ENCODE measurements around the gene RSF1. TPM values are rescaled to one million over a fixed set of nuclear protein-coding genes. Genes with fewer than 3 reads are reported as not detected.

Gene RSF1
- polyA plus RNA-seq, 1 donor (not counting 4 experiments of a cell fraction or from before 2014, with no cell fraction given), result 20.9 TPM

DNA sequence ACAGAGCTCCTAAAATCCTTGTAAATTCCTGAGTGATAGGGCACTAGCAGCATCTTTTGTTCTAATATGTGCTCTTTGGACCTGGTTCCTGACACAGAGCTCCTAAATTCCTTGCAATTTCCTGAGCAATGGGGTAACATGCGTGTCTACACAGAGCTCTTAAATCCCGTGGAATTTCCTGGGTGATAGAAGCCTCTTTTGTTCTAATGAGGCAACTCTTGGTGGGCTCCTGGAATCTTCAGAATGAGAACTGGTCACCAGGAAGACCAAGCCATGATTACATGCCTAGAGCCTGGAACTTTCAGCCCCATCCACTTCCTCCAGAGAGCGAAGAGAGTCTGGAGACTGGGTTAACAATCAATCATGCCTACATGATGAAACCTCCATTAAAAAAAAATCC, 19.0 kb downstream of the RSF1 start:
- H3K9me1 ChIP-seq (ENCODE audit: control insufficient read depth, extremely low read depth, insufficient read depth, low read length), result no peaks in the 10 kb centered on the region
- FAIRE-seq (no peak), DNase-seq (ENCODE audit: low read depth, low spot score) (no peak)
- dilution Hi-C loops (cut with MboI; ENCODE audit: extremely low pct_ligation_motif_present, low sequenced_read_pairs), result no loop called here
- peaks cover 4% of the 10 kb centered on the region for H3K4me1 ChIP-seq (ENCODE audit: control insufficient read depth, extremely low read depth, insufficient read depth, low read length)
- H3K4me2 ChIP-seq (ENCODE audit: control insufficient read depth, extremely low read depth, insufficient read depth, low read depth, low read length), result no peak overlapping the region
- no peak overlapping the region for H2AFZ ChIP-seq (ENCODE audit: control insufficient read depth, low read length)
- H3K79me2 ChIP-seq (ENCODE audit: control insufficient read depth, insufficient read depth, low read length), result peaks cover 87% of the 10 kb centered on the region
- no peak overlapping the region for H3K9ac ChIP-seq (ENCODE audit: control insufficient read depth, extremely low read depth, insufficient read depth, low read length)
- H3K4me3 ChIP-seq (ENCODE audit: control insufficient read depth in 2 of 3, extremely low read depth in 1 of 3, insufficient read depth in 2 of 3, low read depth in 1 of 3, low read length in 3 of 3), result no peak overlapping the region
- H3K36me3 ChIP-seq (ENCODE audit: control insufficient read depth in 2 of 2, extremely low read depth in 1 of 2, insufficient read depth in 2 of 2, low read length in 2 of 2), result no peaks in the 10 kb centered on the region
- H3K27me3 ChIP-seq (ENCODE audit: control insufficient read depth, extremely low read depth, insufficient read depth, low read length), result no peaks in the 10 kb centered on the region
- peaks cover 3% of the 10 kb centered on the region for H4K20me1 ChIP-seq (ENCODE audit: control insufficient read depth, extremely low read depth, insufficient read depth, low read length)
- no peak overlapping the region for H3K27ac ChIP-seq (ENCODE audit: control insufficient read depth, insufficient read depth, low read length)
- no peaks in the 10 kb centered on the region for H3K9me3 ChIP-seq (ENCODE audit: control insufficient read depth, low read depth, low read length)
- TF ChIP-seq, protein P1, sequence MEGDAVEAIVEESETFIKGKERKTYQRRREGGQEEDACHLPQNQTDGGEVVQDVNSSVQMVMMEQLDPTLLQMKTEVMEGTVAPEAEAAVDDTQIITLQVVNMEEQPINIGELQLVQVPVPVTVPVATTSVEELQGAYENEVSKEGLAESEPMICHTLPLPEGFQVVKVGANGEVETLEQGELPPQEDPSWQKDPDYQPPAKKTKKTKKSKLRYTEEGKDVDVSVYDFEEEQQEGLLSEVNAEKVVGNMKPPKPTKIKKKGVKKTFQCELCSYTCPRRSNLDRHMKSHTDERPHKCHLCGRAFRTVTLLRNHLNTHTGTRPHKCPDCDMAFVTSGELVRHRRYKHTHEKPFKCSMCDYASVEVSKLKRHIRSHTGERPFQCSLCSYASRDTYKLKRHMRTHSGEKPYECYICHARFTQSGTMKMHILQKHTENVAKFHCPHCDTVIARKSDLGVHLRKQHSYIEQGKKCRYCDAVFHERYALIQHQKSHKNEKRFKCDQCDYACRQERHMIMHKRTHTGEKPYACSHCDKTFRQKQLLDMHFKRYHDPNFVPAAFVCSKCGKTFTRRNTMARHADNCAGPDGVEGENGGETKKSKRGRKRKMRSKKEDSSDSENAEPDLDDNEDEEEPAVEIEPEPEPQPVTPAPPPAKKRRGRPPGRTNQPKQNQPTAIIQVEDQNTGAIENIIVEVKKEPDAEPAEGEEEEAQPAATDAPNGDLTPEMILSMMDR (optimal IDR thresholded peaks at IDR 0.05 in 1 of 3, IDR thresholded peaks at IDR 0.05 in 1 of 3, conservative IDR thresholded peaks at IDR 0.05 in 1 of 3; ENCODE audit: extremely low read depth in 1 of 3, insufficient read depth in 2 of 3, low read length in 3 of 3), result no peak
- TF ChIP-seq EZH2 (IDR thresholded peaks at IDR 0.05; ENCODE audit: low read length), result no peak

DNA sequence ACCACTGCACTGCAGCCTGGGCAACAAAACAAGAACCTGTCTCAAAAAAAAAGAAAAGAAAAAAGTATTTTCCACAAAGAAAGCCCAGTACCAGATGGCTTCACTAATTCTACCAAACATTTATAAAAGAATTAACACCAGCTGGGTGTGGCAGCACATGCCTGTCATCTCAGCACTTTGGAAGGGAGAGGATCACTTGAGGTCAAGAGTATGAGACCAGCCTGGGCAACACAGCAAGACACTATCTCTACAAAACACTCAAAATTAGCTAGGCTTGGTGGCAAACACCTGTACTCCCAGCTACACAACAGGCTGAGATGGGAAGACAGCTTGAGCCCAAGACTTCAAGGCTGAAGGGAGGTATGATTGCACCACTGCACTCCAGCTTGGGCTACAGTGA, 20.1 kb downstream of the RSF1 start:
- peaks cover 3% of the 10 kb centered on the region for H4K20me1 ChIP-seq (ENCODE audit: control insufficient read depth, extremely low read depth, insufficient read depth, low read length)
- no peaks in the 10 kb centered on the region for H3K9me1 ChIP-seq (ENCODE audit: control insufficient read depth, extremely low read depth, insufficient read depth, low read length)
- no peaks in the 10 kb centered on the region for H3K27me3 ChIP-seq (ENCODE audit: control insufficient read depth, extremely low read depth, insufficient read depth, low read length)
- H3K27ac ChIP-seq (ENCODE audit: control insufficient read depth, insufficient read depth, low read length), result no peak overlapping the region
- H3K9me3 ChIP-seq (ENCODE audit: control insufficient read depth, low read depth, low read length), result no peaks in the 10 kb centered on the region
- no peak for DNase-seq (ENCODE audit: low read depth, low spot score)
- H3K79me2 ChIP-seq (ENCODE audit: control insufficient read depth, insufficient read depth, low read length), result peaks cover 90% of the 10 kb centered on the region
- H3K4me3 ChIP-seq (ENCODE audit: control insufficient read depth in 2 of 3, extremely low read depth in 1 of 3, insufficient read depth in 2 of 3, low read depth in 1 of 3, low read length in 3 of 3), result no peak overlapping the region
- H3K9ac ChIP-seq (ENCODE audit: control insufficient read depth, extremely low read depth, insufficient read depth, low read length), result no peak overlapping the region
- peaks cover 4% of the 10 kb centered on the region for H3K4me1 ChIP-seq (ENCODE audit: control insufficient read depth, extremely low read depth, insufficient read depth, low read length)
- H3K36me3 ChIP-seq (ENCODE audit: control insufficient read depth in 2 of 2, extremely low read depth in 1 of 2, insufficient read depth in 2 of 2, low read length in 2 of 2), result no peaks in the 10 kb centered on the region
- FAIRE-seq, result no peak
- H3K4me2 ChIP-seq (ENCODE audit: control insufficient read depth, extremely low read depth, insufficient read depth, low read depth, low read length), result no peak overlapping the region
- no peak overlapping the region for H2AFZ ChIP-seq (ENCODE audit: control insufficient read depth, low read length)
- TF ChIP-seq EZH2 (IDR thresholded peaks at IDR 0.05; ENCODE audit: low read length), result no peak
- TF ChIP-seq, protein P1 (optimal IDR thresholded peaks at IDR 0.05 in 1 of 3, IDR thresholded peaks at IDR 0.05 in 1 of 3, conservative IDR thresholded peaks at IDR 0.05 in 1 of 3; ENCODE audit: extremely low read depth in 1 of 3, insufficient read depth in 2 of 3, low read length in 3 of 3), result no peak
- dilution Hi-C loops (cut with MboI; ENCODE audit: extremely low pct_ligation_motif_present, low sequenced_read_pairs), result no loop called here
